ENCODE data around the gene FTO. TPM values are rescaled to one million over a fixed set of nuclear protein-coding genes. Genes with fewer than 3 reads are reported as not detected.

The FTO gene
- polyA plus RNA-seq, 2 of the 4 experiments (the other 2 are of a cell fraction): 48.7 to 101 TPM

GRCh38 chr16:54080524-54081008, 376.6 kb downstream of the FTO start (continued):
- TF ChIP-seq E2F6 (IDR thresholded peaks at IDR 0.05; ENCODE audit: borderline replicate concordance, low read depth) (0 out of 2 replicates have a peak, but pooled peaks have one; percentile 38), RCOR1 (IDR thresholded peaks at IDR 0.05; ENCODE audit: low read depth, low read length) (no peak), RARB (CRISPR knock-in tag; IDR thresholded peaks at IDR 0.05) (peak; percentile 47; the same call in 1 of the 2 replicates), CHD4 (IDR thresholded peaks at IDR 0.05; ENCODE audit: borderline replicate concordance) (no peak), EP300 (IDR thresholded peaks at IDR 0.05) (peak; percentile 80 to 91; a peak in 3 of 5 replicates), RAD21 (conservative IDR thresholded peaks at IDR 0.05 in 1 of 2, IDR thresholded peaks at IDR 0.05 in 1 of 2) (peak; percentile 11 to 48; a peak in 3 of 5 replicates), ELK1 (IDR thresholded peaks at IDR 0.05; ENCODE audit: low read depth, low read length) (no peak), PBX3 (IDR thresholded peaks at IDR 0.05) (no peak), CEBPB (IDR thresholded peaks at IDR 0.05) (peak; percentile 85), RFX5 (IDR thresholded peaks at IDR 0.05) (no peak), HES2 (IDR thresholded peaks at IDR 0.05) (no peak), JUNB (IDR thresholded peaks at IDR 0.05) (peak; percentile 87), MAFK (IDR thresholded peaks at IDR 0.05; ENCODE audit: partially characterized antibody) (peak; percentile 28), CBX8 (IDR thresholded peaks at IDR 0.05) (no peak), SMC3 (IDR thresholded peaks at IDR 0.05) (peak; percentile 48), ZNF302 (CRISPR knock-in tag; IDR thresholded peaks at IDR 0.05) (no peak), ATOH8 (CRISPR knock-in tag; IDR thresholded peaks at IDR 0.05; ENCODE audit: low read depth) (no peak), HOXB13 (CRISPR knock-in tag; IDR thresholded peaks at IDR 0.05; ENCODE audit: low read depth) (no peak), NFE2L2 (conservative IDR thresholded peaks at IDR 0.05; ENCODE audit: low read length) (no peak), USF2 (IDR thresholded peaks at IDR 0.05) (no peak), KDM5A (IDR thresholded peaks at IDR 0.05) (no peak), HOXB5 (CRISPR knock-in tag; IDR thresholded peaks at IDR 0.05) (0 out of 2 replicates have a peak, but pooled peaks have one; percentile 7), ESRRA (IDR thresholded peaks at IDR 0.05; ENCODE audit: borderline replicate concordance, low read length) (no peak), TFCP2L1 (CRISPR knock-in tag; IDR thresholded peaks at IDR 0.05) (no peak), EHF (CRISPR knock-in tag; IDR thresholded peaks at IDR 0.05) (no peak)

- 83% methylated on average over 4 of the region's 4 CpGs for WGBS (ENCODE audit: missing lambda C conversion rate)
- DNase-seq (ENCODE audit: low read depth in 1 of 2, low spot score in 1 of 2) (no peak), ATAC-seq (no peak), FAIRE-seq (no peak)
- CTCF ChIA-PET: interaction anchor here (0.6 to 1.1 kb wide), 2 partner anchors 11 to 404 kb away, joined by 3 read pairs; no protein-coding TSS in a partner anchor
- POLR2A ChIA-PET: no interaction called here
- no peak overlapping the region for H3K4me3 ChIP-seq
- no peaks in the 10 kb centered on the region for H3K9me3 ChIP-seq
- no peak overlapping the region for H3K4me2 ChIP-seq
- H3K4me1 ChIP-seq: peaks cover 3% of the 10 kb centered on the region; the same call in 2 of the 3 replicates
- no peak overlapping the region for H3K27ac ChIP-seq
- TF ChIP-seq FOXS1 (CRISPR knock-in tag; IDR thresholded peaks at IDR 0.05): no peak
- no peak for TF ChIP-seq EHF (CRISPR knock-in tag; IDR thresholded peaks at IDR 0.05)
- TF ChIP-seq NR3C1 (IDR thresholded peaks at IDR 0.05): no peak
- no peak for TF ChIP-seq SREBF2 (IDR thresholded peaks at IDR 0.05)
- TF ChIP-seq MYC (IDR thresholded peaks at IDR 0.05; ENCODE audit: borderline replicate concordance, low read length): no peak
- no peak for TF ChIP-seq CHD2 (IDR thresholded peaks at IDR 0.05; ENCODE audit: low read length, partially characterized antibody)
- no peak for TF ChIP-seq HEYL (CRISPR knock-in tag; IDR thresholded peaks at IDR 0.05)
- TF ChIP-seq HMGXB4 (CRISPR knock-in tag; IDR thresholded peaks at IDR 0.05; ENCODE audit: borderline replicate concordance): no peak
- no peak for TF ChIP-seq CEBPB (IDR thresholded peaks at IDR 0.05)
- TF ChIP-seq RNF2 (IDR thresholded peaks at IDR 0.05; ENCODE audit: borderline replicate concordance, low read depth): no peak
Measured at GRCh38 chr16:54086791-54087190, 382.8 kb downstream of the FTO start.

Measured in A549 (cell line).